Tibial nerve (tissue), 3 donors: ENCODE results near the gene ABI3BP.

Source experiments
- CTCF ChIP-seq, 5 experiments: fragments of 200-600 bp in 3 of 5; fragments of 450-650 bp in 2 of 5; sonication (generic) in 3 of 5; IDR thresholded peaks; one replicate each; pipeline ENCODE4 v1.5.1; 2016 to 2019; ENCODE audit warnings: antibody characterized with exemption in 5 of 5, mild to moderate bottlenecking in 3 of 5, moderate library complexity in 2 of 5
- POLR2A ChIP-seq, 2 donors: fragments of 450-650 bp; IDR thresholded peaks; one replicate each; pipeline ENCODE4 v1.6.1; 2017; ENCODE audit warnings: antibody characterized with exemption in 2 of 2, mild to moderate bottlenecking in 2 of 2, moderate library complexity in 2 of 2

- TF ChIP-seq CTCF (IDR thresholded peaks at IDR 0.05) (no peak), POLR2A (IDR thresholded peaks at IDR 0.05) (no peak)
Observed at GRCh38 chr3:100831629-100832028, 161.6 kb downstream of the ABI3BP start.
